ENCODE measurements around the gene FZD7.
A peak's percentile ranks its signal among the peaks of the same experiment; 100 is the strongest.

FZD7 gene

DNA sequence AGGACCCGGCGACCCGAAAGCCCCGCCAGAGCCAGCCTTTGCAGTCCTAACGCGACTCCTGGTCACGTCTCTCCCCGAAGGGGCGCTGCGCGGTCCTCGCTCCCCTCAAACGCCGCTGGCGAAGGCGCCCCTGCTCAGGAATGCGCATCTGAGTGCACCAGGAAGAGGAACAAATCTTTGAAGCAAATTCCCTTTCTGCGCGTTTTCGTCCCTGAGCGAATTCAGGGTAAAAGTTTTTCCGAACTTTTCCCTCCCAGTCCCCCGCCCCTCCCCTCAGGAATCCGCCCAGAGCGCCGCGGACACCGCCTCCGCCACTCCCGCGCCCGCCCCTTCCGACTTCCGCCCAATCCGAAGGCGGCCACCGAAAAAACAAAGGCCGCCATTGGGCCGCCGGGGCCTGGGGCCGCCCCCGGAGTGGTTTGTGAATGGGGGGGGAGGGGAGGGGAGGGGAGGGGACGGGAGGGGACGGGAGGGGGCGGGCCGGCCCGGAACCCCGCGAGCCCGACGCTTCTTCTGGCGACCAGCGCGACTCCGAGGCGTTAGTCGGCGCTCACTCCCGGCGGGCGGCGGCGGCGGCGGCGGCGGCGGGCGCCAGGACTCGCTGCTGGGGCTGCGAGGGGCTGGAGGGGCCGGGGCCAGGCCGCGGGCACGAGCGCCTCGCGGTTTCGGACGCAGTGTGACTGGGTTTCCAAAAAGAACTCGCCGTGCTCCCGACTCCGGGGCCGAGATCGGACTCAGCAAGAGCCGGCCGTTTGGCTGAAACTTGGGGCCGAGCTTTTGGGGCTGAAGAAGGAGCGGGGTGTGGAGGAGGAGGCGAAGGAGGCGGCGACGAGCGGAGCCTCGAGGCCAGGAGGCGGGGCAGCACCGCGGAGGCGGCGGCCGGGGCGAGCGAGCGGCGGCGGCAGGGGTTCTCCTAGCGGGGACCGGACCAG is at the start of gene FZD7:
Gene FZD7 (plus strand): TSS at position 539 of the 932 bp plus-strand sequence. CDS start 793 bp downstream, outside the sequence.
- DNase-seq: peak; percentile 93

DNA sequence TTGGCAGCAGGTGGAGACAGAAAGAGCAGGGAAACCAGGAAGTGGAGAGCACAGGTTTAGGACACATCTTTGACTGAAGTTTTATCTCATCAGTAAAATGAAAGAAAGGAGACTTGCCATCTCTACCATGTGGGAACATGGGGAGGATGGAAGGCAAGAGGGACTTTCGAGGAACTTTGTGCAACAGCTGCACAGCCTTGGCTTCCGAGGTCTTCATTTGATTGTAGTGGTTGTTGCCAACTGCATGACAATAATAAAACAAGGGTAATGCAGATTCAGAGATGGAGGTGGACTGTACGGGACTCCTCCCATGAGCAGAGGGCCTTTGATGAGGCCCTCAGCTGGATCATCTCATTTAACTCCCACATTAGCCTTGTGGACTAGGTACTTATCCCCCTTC is 49.3 kb upstream of the FZD7 start:
- no peak for DNase-seq

DNA sequence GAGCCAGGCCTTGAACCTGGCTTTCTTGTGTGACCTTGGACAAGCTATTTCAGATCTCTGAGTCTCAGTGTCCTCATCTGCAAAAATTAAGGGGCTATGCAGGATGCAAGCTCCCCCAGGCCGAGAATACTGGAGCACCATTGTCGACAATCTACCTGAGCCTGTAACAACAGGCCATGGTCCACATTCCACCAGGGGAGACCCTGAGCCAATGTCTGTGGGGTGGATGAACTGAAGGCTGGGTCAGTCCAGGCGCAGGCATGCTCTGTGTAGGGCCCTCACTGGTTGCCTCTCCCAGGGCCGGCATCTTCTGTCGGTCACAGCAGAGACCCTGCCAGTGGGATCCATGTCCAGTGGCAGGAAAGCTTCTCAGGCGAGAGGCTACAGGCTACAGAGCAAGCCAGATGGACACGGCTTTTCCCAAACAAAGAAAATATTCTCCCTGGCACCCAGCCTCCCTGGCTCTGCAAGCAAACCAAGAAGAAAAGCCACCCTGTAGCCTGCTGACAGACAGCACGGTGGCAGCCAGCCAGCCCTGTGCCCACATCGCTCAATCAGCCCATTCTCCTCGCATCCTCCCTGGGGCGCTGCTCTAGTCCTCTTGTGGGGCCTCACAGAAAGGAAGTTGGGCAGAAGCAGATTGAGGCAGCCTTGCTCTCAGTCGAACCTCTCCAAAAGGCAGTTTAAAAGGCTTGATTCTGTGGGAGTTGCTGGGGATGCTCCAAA is 48.7 kb upstream of the FZD7 start:
- DNase-seq: no peak

DNA sequence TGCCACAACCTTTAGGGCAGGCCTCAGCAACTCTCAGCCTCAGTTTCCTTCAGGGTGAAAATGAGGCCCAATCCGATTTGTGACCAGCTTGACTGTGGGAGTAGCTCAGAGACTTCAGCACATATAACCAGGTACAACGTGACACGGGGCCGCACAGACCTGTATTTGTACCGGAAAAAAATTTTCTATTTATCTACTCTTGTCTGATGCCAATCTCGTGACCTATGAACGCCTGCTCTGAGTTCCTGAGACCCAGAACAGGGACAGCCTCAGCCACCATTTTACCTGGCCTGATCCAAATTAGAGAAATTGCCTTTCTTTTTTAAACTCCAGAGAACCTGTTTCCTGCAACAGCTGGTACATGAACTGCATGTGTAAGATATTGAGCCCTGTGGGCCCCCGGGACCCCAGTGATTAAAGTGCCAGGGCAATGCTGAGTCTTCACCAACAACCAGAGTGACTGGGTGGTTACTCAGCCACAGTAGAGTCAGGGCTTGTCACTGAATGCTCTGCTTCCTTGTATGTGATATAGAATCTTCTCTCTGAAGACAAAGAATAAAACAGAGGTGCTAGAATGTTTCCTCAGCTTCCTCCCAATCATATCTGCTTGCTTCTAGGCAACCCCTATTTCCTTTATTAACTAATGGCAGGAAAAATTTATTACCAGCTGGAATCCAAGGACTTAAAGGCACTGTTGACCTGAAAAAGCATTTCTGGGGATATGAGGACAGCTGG is 47.8 kb upstream of the FZD7 start:
- DNase-seq: no peak

GRCh38 chr2:201986463-201986735 is 47.3 kb upstream of the FZD7 start:
- DNase-seq: peak; percentile 51

DNA sequence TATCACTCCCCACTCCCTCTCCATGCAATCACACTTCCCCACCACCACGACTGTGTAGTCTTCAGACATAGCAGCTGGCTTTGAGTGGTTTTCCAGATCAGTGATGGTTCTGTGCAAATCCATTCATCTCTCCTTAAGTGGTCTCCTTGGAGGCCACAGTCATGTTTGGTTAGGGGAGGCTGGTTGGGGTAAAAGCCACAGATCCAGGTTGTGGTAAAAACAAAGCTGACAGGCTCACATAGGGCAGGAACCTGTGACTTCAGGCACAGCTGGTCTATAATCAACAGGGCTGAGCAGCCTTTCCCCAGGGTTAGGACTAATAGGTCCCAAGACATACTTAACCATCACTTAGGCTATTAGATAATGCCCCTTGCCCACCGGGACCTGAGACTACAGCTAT is 46.2 kb upstream of the FZD7 start:
- peak; percentile 39 for DNase-seq

GRCh38 chr2:201990069-201990468 is 43.6 kb upstream of the FZD7 start:
- no peak for DNase-seq

GRCh38 chr2:201992960-201993359 is 40.7 kb upstream of the FZD7 start:
- DNase-seq: no peak

DNA sequence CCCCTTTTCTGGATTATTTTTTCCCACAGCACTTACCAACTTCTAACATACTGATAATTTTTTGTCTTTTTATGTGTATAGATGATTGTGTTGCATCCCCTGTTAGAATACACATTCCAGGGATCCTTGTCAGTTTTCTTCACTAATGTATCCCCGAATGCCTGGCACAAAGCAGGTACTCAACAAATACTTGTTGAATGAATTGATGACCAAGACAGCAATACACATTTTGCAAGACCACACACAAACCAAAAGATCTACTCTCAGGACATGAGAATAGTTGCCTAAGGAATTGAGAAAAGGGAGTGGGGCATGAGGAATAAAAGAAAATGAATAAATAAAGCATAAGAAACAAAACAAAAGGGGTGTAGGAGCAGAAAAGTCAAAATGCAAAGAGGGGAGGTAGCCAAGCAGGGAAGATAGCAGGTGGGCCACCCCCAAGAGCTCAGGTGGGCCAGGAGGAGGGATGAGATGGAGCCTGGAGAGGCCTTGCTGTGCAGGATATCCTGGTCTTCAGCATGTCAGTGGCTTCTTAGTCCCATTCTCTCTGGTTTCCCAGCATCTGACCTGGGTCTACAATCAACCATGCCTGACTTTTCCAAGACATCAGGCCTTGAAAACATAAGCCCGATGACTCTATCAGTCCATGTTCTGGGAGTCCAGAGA is 38.5 kb upstream of the FZD7 start:
- no peak for DNase-seq

GRCh38 chr2:201996006-201996405 is 37.6 kb upstream of the FZD7 start:
- no peak for DNase-seq

DNA sequence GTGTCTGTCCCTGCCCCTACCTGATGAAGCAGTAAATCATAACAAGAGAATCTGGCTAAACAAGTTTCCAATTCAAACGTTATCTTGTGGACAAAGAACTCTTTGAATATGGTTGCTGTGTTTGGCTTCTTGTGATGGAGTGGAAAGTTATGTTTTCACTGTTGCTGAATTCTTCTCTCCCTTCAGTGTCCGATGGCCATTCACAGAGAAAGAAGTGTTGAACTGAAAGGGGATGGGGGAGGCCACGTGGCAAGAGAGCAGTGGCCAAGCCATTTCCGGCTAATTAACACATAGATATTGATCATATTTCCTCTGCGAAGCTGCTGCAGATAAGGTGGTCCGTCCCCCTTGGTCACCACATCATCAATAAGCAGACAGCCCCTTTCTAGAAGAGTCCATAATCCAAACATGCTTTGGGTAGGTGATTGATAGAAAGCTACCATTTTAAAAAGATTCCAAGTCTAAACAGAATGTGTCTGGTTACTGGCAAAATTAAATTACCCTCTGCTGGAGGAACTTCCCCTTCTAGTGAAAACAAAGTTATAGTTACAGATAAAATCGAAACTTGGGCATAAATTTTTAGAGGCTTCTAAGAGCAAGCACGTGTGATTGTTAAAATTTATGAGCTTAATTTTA is 36.9 kb upstream of the FZD7 start:
- no peak for DNase-seq

GRCh38 chr2:201999279-201999678 is 34.4 kb upstream of the FZD7 start:
- DNase-seq: no peak

- DNase-seq: no peak
Observed at GRCh38 chr2:202001826-202002225, 31.8 kb upstream of the FZD7 start.

GRCh38 chr2:202002381-202002780 is 31.3 kb upstream of the FZD7 start:
- DNase-seq: no peak

GRCh38 chr2:202005272-202005887 is 28.3 kb upstream of the FZD7 start:
- no peak for DNase-seq

DNA sequence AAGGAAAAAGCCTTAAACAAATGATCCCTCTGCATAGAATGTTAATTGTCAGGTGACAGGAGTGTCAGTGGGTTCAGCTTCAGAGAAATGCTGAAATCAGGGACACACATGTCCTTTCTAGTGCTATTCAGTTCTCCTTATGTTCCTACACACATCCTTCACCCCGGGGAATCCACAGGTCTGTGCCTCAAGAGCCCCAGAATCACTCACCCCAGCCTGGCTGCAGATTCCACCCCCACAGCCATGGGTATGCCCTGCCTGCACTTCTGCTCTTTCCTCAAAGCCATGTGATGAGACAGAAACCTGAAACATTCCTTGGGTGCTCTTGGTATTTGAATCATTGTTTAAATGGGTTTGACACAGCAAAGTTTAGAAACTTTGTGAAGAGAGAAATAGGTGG is 27.4 kb upstream of the FZD7 start:
- no peak for DNase-seq

- no peak for DNase-seq
Observed at GRCh38 chr2:202007015-202007982, 26.4 kb upstream of the FZD7 start.

- no peak for DNase-seq
Observed at GRCh38 chr2:202007983-202008354, 25.7 kb upstream of the FZD7 start.

- no peak for DNase-seq
Observed at GRCh38 chr2:202009019-202009481, 24.6 kb upstream of the FZD7 start.

- no peak for DNase-seq
Observed at GRCh38 chr2:202009581-202009980, 24.1 kb upstream of the FZD7 start.

DNA sequence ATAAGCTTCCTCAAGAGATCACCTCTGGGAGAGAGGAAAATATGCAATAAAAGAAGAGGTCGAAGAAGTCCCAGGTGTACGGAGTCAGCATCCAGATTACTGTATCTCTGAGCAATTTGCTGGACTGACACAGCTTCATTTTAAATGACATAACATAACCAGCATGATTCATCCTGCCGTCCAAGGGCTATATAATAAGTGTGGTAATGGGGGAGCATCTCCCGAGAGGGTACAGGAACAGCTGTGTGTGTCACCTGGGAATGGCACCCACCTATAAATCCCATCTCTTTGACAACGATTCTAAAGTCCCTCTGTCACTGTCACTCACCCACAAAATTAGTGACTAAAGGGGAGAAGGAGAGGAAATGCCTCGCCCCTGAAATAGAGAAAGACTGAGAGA is 19.3 kb upstream of the FZD7 start:
- DNase-seq: peak; percentile 27
